Right atrium auricular region (tissue), 2 donors: ENCODE data around the gene PLSCR4. TPM values are rescaled to one million over a fixed set of nuclear protein-coding genes. Genes with fewer than 3 reads are reported as not detected.

Experiments
- DNase-seq: peaks from one replicate; pipeline ENCODE4 v3.0.0-alpha.2; 2019; ENCODE audit warnings: low spot score
- H3K27ac ChIP-seq, 2 donors: fragments of 200-600 bp; sonication (generic); 1 replicate in 1 of 2; 2 replicates in 1 of 2; pipeline ENCODE4 v1.5.1; 2016 to 2019
- H3K27me3 ChIP-seq, 2 donors: fragments of 200-600 bp; sonication (generic); one replicate each; pipeline versions ENCODE4 v1.5.1 to v1.6.0; 2017 to 2019
- H3K36me3 ChIP-seq: fragments of 200-600 bp; sonication (generic); one replicate; pipeline ENCODE4 v1.5.1; 2016
- H3K4me1 ChIP-seq, 2 donors: fragments of 200-600 bp; sonication (generic); one replicate each; pipeline versions ENCODE4 v1.5.1 to v1.6.0; 2017 to 2019
- H3K4me3 ChIP-seq, 2 donors: fragments of 200-600 bp; sonication (generic); 1 replicate in 1 of 2; 2 replicates in 1 of 2; pipeline ENCODE4 v1.5.1; 2017 to 2019; ENCODE audit warnings: mild to moderate bottlenecking in 1 of 2, moderate library complexity in 1 of 2
- H3K9me3 ChIP-seq, 2 donors: fragments of 200-600 bp; sonication (generic); one replicate each; pipeline ENCODE4 v1.5.1; 2019
- total RNA-seq, 2 donors: library from RNA; depleted of rRNA; stranded (reverse); fragments of >200 nt; gene quantifications; one replicate each; pipeline ENCODE4 v1.1.0, GENCODE V29; 2016
- TF ChIP-seq, protein P1 (sequence below), 2 donors: fragments of 200-600 bp; sonication (generic); IDR thresholded peaks; one replicate each; pipeline ENCODE4 v1.5.1; 2019; ENCODE audit warnings: antibody characterized with exemption in 2 of 2

PLSCR4 gene
- total RNA-seq, 2 donors from 2014 or later = 22.9 to 31.5 TPM

DNA sequence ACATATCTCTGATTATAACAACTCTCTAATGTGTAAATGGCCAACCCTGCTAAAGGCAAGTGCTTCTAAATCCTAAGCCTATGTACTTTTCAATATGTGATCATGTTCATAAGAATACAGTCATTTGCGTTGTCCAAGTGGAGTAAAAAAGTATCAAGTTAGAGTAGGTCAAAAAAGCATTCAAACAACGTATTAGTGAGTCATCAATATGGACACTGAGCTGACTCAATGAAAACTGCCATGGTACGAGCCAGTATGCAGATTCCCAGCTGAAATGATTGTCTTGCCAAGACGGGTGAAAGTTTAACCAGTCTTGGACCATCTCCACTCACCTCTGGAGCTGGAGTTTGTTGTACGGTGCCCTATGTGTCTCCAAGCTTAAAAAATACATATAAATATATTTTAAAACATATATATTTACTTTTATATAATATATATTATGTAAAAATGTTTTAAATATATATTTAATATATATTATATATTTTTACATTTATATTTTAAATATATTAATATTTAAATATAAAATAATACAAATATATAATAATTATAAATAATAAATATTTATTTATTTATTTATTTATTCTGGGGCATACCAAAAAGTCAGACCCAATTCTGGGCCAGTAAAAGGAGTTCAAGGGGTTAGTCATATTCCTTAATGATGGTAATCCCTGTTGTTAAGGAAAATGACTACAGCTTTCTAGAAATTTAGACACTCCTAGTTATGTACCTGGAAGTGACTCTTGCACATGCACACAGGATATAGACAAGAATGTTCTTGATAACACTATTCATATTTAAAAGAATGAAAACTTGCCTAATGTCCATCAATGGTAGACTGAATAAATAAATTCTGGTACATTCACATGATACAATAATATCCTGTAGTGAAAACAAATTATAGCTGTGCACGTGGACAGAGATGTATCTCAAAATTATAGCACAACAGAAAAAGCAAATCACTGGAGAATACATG is 27.2 kb downstream of the PLSCR4 start:
- TF ChIP-seq, protein P1, sequence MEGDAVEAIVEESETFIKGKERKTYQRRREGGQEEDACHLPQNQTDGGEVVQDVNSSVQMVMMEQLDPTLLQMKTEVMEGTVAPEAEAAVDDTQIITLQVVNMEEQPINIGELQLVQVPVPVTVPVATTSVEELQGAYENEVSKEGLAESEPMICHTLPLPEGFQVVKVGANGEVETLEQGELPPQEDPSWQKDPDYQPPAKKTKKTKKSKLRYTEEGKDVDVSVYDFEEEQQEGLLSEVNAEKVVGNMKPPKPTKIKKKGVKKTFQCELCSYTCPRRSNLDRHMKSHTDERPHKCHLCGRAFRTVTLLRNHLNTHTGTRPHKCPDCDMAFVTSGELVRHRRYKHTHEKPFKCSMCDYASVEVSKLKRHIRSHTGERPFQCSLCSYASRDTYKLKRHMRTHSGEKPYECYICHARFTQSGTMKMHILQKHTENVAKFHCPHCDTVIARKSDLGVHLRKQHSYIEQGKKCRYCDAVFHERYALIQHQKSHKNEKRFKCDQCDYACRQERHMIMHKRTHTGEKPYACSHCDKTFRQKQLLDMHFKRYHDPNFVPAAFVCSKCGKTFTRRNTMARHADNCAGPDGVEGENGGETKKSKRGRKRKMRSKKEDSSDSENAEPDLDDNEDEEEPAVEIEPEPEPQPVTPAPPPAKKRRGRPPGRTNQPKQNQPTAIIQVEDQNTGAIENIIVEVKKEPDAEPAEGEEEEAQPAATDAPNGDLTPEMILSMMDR (IDR thresholded peaks at IDR 0.05) = no peak
- Histone ChIP-seq H3K36me3 (no peaks in the 10 kb centered on the region), H3K27me3 (no peaks in the 10 kb centered on the region), H3K4me1 (peaks cover 0 to 27% of the 10 kb centered on the region in 2 donors), H3K27ac (no peak overlapping the region), H3K4me3 (no peak overlapping the region), H3K9me3 (no peaks in the 10 kb centered on the region)
- DNase-seq = no peak

- TF ChIP-seq, protein P1 (IDR thresholded peaks at IDR 0.05) = no peak
- no peaks in the 10 kb centered on the region for H3K36me3 ChIP-seq
- H3K4me3 ChIP-seq = no peak overlapping the region
- DNase-seq = no peak
- H3K27ac ChIP-seq = peak overlapping the region; percentile 16 to 31
- H3K4me1 ChIP-seq = peaks cover 0 to 21% of the 10 kb centered on the region in 2 donors
- no peaks in the 10 kb centered on the region for H3K27me3 ChIP-seq
- no peaks in the 10 kb centered on the region for H3K9me3 ChIP-seq
These were observed 28.5 kb downstream of the PLSCR4 start for GRCh38 chr3:146222204-146223046.

GRCh38 chr3:146221276-146221675 is 29.6 kb downstream of the PLSCR4 start:
- Histone ChIP-seq H3K36me3 (no peaks in the 10 kb centered on the region), H3K4me3 (no peak overlapping the region), H3K4me1 (peaks cover 0 to 21% of the 10 kb centered on the region in 2 donors), H3K27me3 (no peaks in the 10 kb centered on the region), H3K9me3 (no peaks in the 10 kb centered on the region), H3K27ac (no peak overlapping the region)
- no peak for DNase-seq
- TF ChIP-seq, protein P1 (IDR thresholded peaks at IDR 0.05) = no peak

- no peaks in the 10 kb centered on the region for H3K36me3 ChIP-seq
- no peak for DNase-seq
- no peaks in the 10 kb centered on the region for H3K9me3 ChIP-seq
- no peaks in the 10 kb centered on the region for H3K27me3 ChIP-seq
- TF ChIP-seq, protein P1 (IDR thresholded peaks at IDR 0.05) = peak; percentile 34 to 83
- H3K27ac ChIP-seq = no peak overlapping the region
- H3K4me1 ChIP-seq = peaks cover 0 to 21% of the 10 kb centered on the region in 2 donors
- H3K4me3 ChIP-seq = no peak overlapping the region
These were observed 31.7 kb downstream of the PLSCR4 start for GRCh38 chr3:146218880-146219866.

GRCh38 chr3:146217324-146217723 is 33.6 kb downstream of the PLSCR4 start:
- Histone ChIP-seq H3K4me1 (peaks cover 0 to 17% of the 10 kb centered on the region in 2 donors), H3K27ac (no peak overlapping the region), H3K4me3 (no peak overlapping the region), H3K27me3 (no peaks in the 10 kb centered on the region), H3K36me3 (no peaks in the 10 kb centered on the region), H3K9me3 (no peaks in the 10 kb centered on the region)
- DNase-seq = no peak
- TF ChIP-seq, protein P1 (IDR thresholded peaks at IDR 0.05) = no peak
